Inferior parietal cortex (tissue), 1 donor: ENCODE data around the gene PFDN4.

Source experiments
- DNase-seq: peaks from one replicate; pipeline ENCODE4 v3.0.0-alpha.2; 2016; ENCODE audit errors: extremely low spot score

The PFDN4 gene

GRCh38 chr20:54173653-54174456, 34.0 kb upstream of the PFDN4 start, which contains the start of gene CYP24A1:
TSS of gene CYP24A1 (minus strand) at chr20:54173986. CDS start at chr20:54173579, 407 bp downstream.
- DNase-seq: no peak

GRCh38 chr20:54174457-54175175, 33.3 kb upstream of the PFDN4 start:
- DNase-seq: no peak

GRCh38 chr20:54176610-54177009, 31.3 kb upstream of the PFDN4 start:
- DNase-seq: no peak

- DNase-seq: no peak
Measured at GRCh38 chr20:54177378-54177777, 30.5 kb upstream of the PFDN4 start.

- no peak for DNase-seq
Measured at GRCh38 chr20:54178256-54178655, 29.6 kb upstream of the PFDN4 start.

- no peak for DNase-seq
Measured at GRCh38 chr20:54179946-54180345, 27.9 kb upstream of the PFDN4 start.

GRCh38 chr20:54180931-54181330, 27.0 kb upstream of the PFDN4 start:
- no peak for DNase-seq

GRCh38 chr20:54184071-54184470, 23.8 kb upstream of the PFDN4 start:
- no peak for DNase-seq

- no peak for DNase-seq
Measured at GRCh38 chr20:54184904-54185626, 22.8 kb upstream of the PFDN4 start.

- DNase-seq: no peak
Measured at GRCh38 chr20:54188132-54188849, 19.6 kb upstream of the PFDN4 start.

GRCh38 chr20:54189630-54190029, 18.3 kb upstream of the PFDN4 start:
- DNase-seq: no peak

GRCh38 chr20:54190217-54190616, 17.7 kb upstream of the PFDN4 start:
- no peak for DNase-seq

- DNase-seq: no peak
Measured at GRCh38 chr20:54193817-54194216, 14.1 kb upstream of the PFDN4 start.

GRCh38 chr20:54194724-54195438, 13.0 kb upstream of the PFDN4 start:
- no peak for DNase-seq

GRCh38 chr20:54195483-54196472, 12.1 kb upstream of the PFDN4 start:
- no peak for DNase-seq

- no peak for DNase-seq
Measured at GRCh38 chr20:54197621-54198604, 10.0 kb upstream of the PFDN4 start.

- DNase-seq: no peak
Measured at GRCh38 chr20:54199283-54199682, 8.6 kb upstream of the PFDN4 start.

GRCh38 chr20:54199721-54200176, 8.1 kb upstream of the PFDN4 start:
- DNase-seq: peak; percentile 89
